ENCODE measurements around the gene MT4. TPM values are rescaled to one million over a fixed set of nuclear protein-coding genes. Genes with fewer than 3 reads are reported as not detected.

The MT4 gene
- not detected in 5 replicates for total RNA-seq (2022; extraction: Qiagen RNA extraction; ENCODE audit: low read depth)

GRCh38 chr16:56564793-56565477 lies at the start of gene MT4:
MT4 (plus strand) TSS chr16:56565073; CDS start chr16:56565129, 56 bp downstream.

DNA sequence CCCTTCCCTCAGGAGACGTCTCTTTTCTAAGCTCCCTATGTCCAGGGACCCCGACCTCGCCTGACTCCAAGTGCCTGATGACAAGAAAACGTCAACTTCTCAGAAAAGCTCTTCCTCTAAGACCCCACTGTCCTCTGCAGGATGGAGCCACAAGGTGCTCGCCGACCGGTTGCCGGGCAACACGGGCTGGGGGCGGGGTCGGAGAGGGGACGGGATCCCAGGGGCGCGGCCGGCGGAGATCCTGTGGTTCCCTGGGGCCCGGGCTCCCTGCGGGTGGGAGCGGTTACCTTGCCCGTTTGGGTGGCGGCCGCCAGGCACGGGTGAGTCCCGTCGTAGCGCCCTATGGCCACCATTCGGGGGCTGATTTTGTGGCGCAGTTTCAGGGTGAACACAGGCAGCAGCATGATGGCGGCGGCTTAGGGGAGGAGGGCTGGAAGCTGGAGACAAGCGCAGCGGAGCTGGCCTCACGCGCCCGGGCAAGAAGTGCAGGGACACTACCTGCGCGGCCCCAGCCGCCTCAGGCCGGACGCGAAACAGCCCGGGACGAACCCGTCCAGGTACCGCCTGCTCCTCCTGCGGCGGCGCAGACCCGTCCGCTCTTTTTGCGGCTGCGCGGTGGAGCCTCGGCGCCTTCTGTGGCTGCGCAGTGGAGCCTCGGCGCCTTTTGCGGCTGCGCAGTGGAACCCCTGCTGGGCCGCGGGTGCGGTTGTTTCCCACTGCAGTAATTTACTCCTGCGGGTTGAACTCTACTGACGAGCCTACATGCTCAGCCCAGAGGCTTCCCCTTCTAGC lies 45.2 kb upstream of the MT4 start, which contains the start of gene BBS2:
BBS2 (minus strand) TSS at position 566 of the 792 bp plus-strand sequence; CDS start at position 404, 162 bp downstream.

GRCh38 chr16:56589141-56590039 lies 24.5 kb downstream of the MT4 start, which contains the start of gene MT3:
MT3 (plus strand) TSS chr16:56589528; CDS start chr16:56589591, 63 bp downstream.

DNA sequence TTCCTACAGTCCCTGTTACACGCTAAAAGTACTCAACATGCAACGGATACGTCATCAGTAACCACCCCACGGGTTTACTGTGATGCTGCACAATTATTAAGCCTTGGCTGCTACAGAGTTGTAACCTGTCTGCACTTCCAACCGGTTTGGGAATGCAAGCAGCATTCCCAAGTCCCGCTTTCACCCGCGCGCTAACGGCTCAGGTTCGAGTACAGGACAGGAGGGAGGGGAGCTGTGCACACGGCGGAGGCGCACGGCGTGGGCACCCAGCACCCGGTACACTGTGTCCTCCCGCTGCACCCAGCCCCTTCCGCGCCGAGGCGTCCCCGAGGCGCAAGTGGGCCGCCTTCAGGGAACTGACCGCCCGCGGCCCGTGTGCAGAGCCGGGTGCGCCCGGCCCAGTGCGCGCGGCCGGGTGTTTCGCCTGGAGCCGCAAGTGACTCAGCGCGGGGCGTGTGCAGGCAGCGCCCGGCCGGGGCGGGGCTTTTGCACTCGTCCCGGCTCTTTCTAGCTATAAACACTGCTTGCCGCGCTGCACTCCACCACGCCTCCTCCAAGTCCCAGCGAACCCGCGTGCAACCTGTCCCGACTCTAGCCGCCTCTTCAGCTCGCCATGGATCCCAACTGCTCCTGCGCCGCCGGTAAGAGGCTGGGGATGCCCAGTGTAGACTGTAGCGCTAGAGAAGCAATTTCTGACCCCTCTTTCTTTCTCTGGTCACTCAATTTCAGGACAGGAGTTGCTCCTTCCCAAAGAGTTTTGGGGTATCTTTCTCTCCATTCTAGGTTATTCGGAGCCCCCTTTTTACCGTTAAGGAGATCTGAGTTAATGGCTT lies 43.4 kb downstream of the MT4 start, which contains the start of gene MT2A:
MT2A (plus strand) TSS at position 542 of the 833 bp plus-strand sequence; CDS start at position 614, 72 bp downstream.

Other genes starting within 250 kb of the MT4 start
- 53.9 to 71.2 TPM (median 63.9 TPM) in 5 replicates for gene AMFR, start 139.5 kb upstream of the MT4 start, total RNA-seq (2022; extraction: Qiagen RNA extraction; ENCODE audit: low read depth)
- 105 to 128 TPM (median 110 TPM) in 5 replicates for gene NUDT21, start 113.7 kb upstream of the MT4 start, total RNA-seq (2022; extraction: Qiagen RNA extraction; ENCODE audit: low read depth)
- 58.4 to 100 TPM (median 74.5 TPM) in 5 replicates for gene OGFOD1, start 113.5 kb upstream of the MT4 start, total RNA-seq (2022; extraction: Qiagen RNA extraction; ENCODE audit: low read depth)
- gene BBS2, start 45.0 kb upstream of the MT4 start, total RNA-seq (2022; extraction: Qiagen RNA extraction; ENCODE audit: low read depth), result 12.0 to 24.6 TPM (median 19.4 TPM) in 5 replicates
- 0.40 to 0.54 TPM in 2 of 5 replicates, not detected in the others for gene MT3, start 24.5 kb downstream of the MT4 start, total RNA-seq (2022; extraction: Qiagen RNA extraction; ENCODE audit: low read depth)
- gene MT2A, start 43.5 kb downstream of the MT4 start, total RNA-seq (2022; extraction: Qiagen RNA extraction; ENCODE audit: low read depth), result 556 to 952 TPM (median 727 TPM) in 5 replicates
- 0.95 TPM in 1 of 5 replicates, not detected in the others for gene MT1E, start 60.7 kb downstream of the MT4 start, total RNA-seq (2022; extraction: Qiagen RNA extraction; ENCODE audit: low read depth)
- not detected in 5 replicates for gene MT1M, start 67.6 kb downstream of the MT4 start, total RNA-seq (2022; extraction: Qiagen RNA extraction; ENCODE audit: low read depth)
- 17.0 to 21.0 TPM (median 17.8 TPM) in 5 replicates for gene MT1A, start 73.6 kb downstream of the MT4 start, total RNA-seq (2022; extraction: Qiagen RNA extraction; ENCODE audit: low read depth)
- gene MT1B, start 86.8 kb downstream of the MT4 start, total RNA-seq (2022; extraction: Qiagen RNA extraction; ENCODE audit: low read depth), result not detected in 5 replicates
- gene MT1F, start 92.9 kb downstream of the MT4 start, total RNA-seq (2022; extraction: Qiagen RNA extraction; ENCODE audit: low read depth), result 10.9 to 16.8 TPM (median 11.8 TPM) in 5 replicates
- gene MT1G, start 103.0 kb downstream of the MT4 start, total RNA-seq (2022; extraction: Qiagen RNA extraction; ENCODE audit: low read depth), result not detected in 5 replicates
- gene MT1H, start 104.7 kb downstream of the MT4 start, total RNA-seq (2022; extraction: Qiagen RNA extraction; ENCODE audit: low read depth), result not detected in 5 replicates
- gene MT1X, start 117.4 kb downstream of the MT4 start, total RNA-seq (2022; extraction: Qiagen RNA extraction; ENCODE audit: low read depth), result 177 to 256 TPM (median 193 TPM) in 5 replicates
- gene NUP93, start 165.1 kb downstream of the MT4 start, total RNA-seq (2022; extraction: Qiagen RNA extraction; ENCODE audit: low read depth), result 85.8 to 103 TPM (median 99.0 TPM) in 5 replicates